CD4-positive, alpha-beta T cell (primary cell): ENCODE results near the gene TGFBR2. TPM values are rescaled to one million over a fixed set of nuclear protein-coding genes. Genes with fewer than 3 reads are reported as not detected.

Source experiments
- ATAC-seq: fragments of 200-7000 bp; cut with Tn5 transposase; one replicate; pipeline ENCODE4 v1.10.0; 2022; ENCODE audit warnings: mild to moderate bottlenecking; ENCODE audit not compliant: poor library complexity
- CTCF ChIA-PET: fragments of 350-600 bp; sonication (Branson Sonifier 250); formaldehyde crosslinking; loops from one replicate; lab custom pipeline; 2021; ENCODE audit warnings: antibody characterized with exemption, inconsistent platforms; lab: Charles Lee
- POLR2A ChIA-PET: fragments of 350-600 bp; sonication (Branson Sonifier 250); formaldehyde crosslinking; loops from one replicate; lab custom pipeline; 2021; ENCODE audit warnings: antibody characterized with exemption, inconsistent platforms; lab: Charles Lee
- DNase-seq, 14 experiments: peaks; one replicate each; pipeline ENCODE4 v3.0.0-alpha.2; 2013 to 2020; ENCODE audit warnings: mixed read lengths in 2 of 14
- H3K27ac ChIP-seq, 2 donors: one replicate each; pipeline versions ENCODE4 v1.5.1 to v1.7.0; 2013; ENCODE audit warnings: low read length in 2 of 2, low read depth in 1 of 2, mild to moderate bottlenecking in 1 of 2
- H3K27me3 ChIP-seq, 2 experiments: 1 replicate in 1 of 2; 2 replicates in 1 of 2; pipeline versions ENCODE4 v1.6.1 to v1.7.0; 2013; ENCODE audit warnings: low read length in 2 of 2, control low read depth in 1 of 2, mild to moderate bottlenecking in 1 of 2, moderate library complexity in 1 of 2; ENCODE audit not compliant: insufficient read depth in 2 of 2, control insufficient read depth in 1 of 2
- H3K36me3 ChIP-seq: one replicate; pipeline ENCODE4 v1.6.1; 2013; ENCODE audit warnings: low read length, control low read depth; ENCODE audit not compliant: insufficient read depth
- H3K4me1 ChIP-seq: one replicate; pipeline ENCODE4 v1.6.1; 2013; ENCODE audit warnings: low read length, control low read depth; ENCODE audit not compliant: insufficient read depth
- H3K4me3 ChIP-seq: one replicate; pipeline ENCODE4 v1.5.1; 2013; ENCODE audit warnings: mild to moderate bottlenecking, low read length, moderate library complexity
- H3K9me3 ChIP-seq, 2 experiments: 1 replicate in 1 of 2; 2 replicates in 1 of 2; pipeline versions ENCODE4 v1.6.1 to v1.7.0; 2013; ENCODE audit warnings: low read length in 2 of 2, mild to moderate bottlenecking in 2 of 2, control low read depth in 1 of 2, moderate library complexity in 1 of 2; ENCODE audit not compliant: control insufficient read depth in 1 of 2, insufficient read depth in 1 of 2
- H3K27ac Mint-ChIP-seq: one replicate; pipeline ENCODE4 v1.8.0; 2020; ENCODE audit warnings: mixed read lengths
- H3K27me3 Mint-ChIP-seq: one replicate; pipeline ENCODE4 v1.8.0; 2021; ENCODE audit warnings: mixed read lengths
- H3K36me3 Mint-ChIP-seq: one replicate; pipeline ENCODE4 v1.8.0; 2021; ENCODE audit warnings: low read depth, mixed read lengths
- H3K4me1 Mint-ChIP-seq: one replicate; pipeline ENCODE4 v1.8.0; 2021; ENCODE audit warnings: low read depth, mixed read lengths
- H3K4me3 Mint-ChIP-seq: one replicate; pipeline ENCODE4 v1.8.0; 2020; ENCODE audit warnings: mild to moderate bottlenecking, mixed read lengths
- H3K9me3 Mint-ChIP-seq: one replicate; pipeline ENCODE4 v1.8.0; 2020; ENCODE audit warnings: mixed read lengths
- intact Hi-C, 2 experiments: fragments of 100-400 bp; cut with DNase I in 1 of 2; cut with micrococcal nuclease in 1 of 2; formaldehyde crosslinking; loops; one replicate each; pipeline versions ENCODE4 v1.15.1 to v1.9.0; 2023 to 2025; cut with DNase I, micrococcal nuclease
- total RNA-seq, 174 experiments: library from RNA in 2 of 174; stranded (reverse) in 2 of 174; gene quantifications; one replicate each; pipeline ENCODE4 v1.2.3 and lab custom pipeline; 2021 to 2026
- TF ChIP-seq, protein P1 (sequence below): fragments of 200-600 bp; IDR thresholded peaks from one replicate; pipeline ENCODE4 v1.8.0; 2022; ENCODE audit warnings: antibody characterized with exemption, mild to moderate bottlenecking

Gene TGFBR2
- total RNA-seq, 2 experiments from 2014 or later, result 203 to 205 TPM

DNA sequence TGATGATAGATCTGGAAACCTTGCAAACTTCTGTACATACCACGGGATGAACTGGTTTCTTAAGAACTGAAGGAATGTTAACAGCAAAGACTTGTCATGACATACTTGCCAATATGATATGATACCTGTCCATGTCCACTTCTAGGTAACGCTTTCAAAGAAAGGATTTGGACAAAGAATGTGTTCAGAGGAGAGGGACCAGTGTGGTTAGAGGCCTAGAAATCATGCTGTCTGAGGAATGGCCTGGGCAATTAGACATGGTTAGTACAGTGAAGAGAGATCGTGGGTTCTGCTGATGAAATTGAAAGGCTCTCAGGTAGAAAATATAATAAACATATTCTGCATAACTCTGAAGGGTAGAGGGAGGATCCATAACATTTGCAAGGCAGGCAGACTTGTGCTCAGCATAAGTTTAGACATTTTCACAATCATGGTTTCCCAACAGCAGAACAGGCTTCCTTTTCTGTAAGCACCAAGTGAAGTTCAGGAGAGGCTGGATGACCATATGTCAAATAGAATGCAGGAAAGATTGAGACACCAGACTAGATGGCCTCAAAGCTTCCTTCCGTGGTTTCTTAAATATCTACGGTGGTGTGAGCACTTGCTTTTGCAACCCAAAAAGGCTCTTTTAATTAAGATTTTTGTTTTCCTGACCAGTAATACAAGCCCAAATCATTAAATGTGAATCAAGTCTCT lies 39.9 kb downstream of the TGFBR2 start:
- no peaks in the 10 kb centered on the region for H3K27me3 Mint-ChIP-seq
- ChIA-PET CTCF (interaction anchor here (1.1 to 1.2 kb wide), 2 partner anchors 9 to 12 kb away, joined by 3 read pairs; no protein-coding TSS in a partner anchor), POLR2A (interaction anchor here (1.2 to 18.3 kb wide), 6 partner anchors 10 to 38 kb away, joined by 3 to 297 read pairs (median 14); no protein-coding TSS in a partner anchor)
- no peaks in the 10 kb centered on the region for H3K9me3 Mint-ChIP-seq
- intact Hi-C loops, result loop anchor here in 1 of 2 experiments (5.0 kb wide), 1 partner anchor 36 kb away; no protein-coding TSS in a partner anchor
- H3K36me3 Mint-ChIP-seq, result peaks cover 84% of the 10 kb centered on the region
- Histone ChIP-seq H3K4me3 (no peak overlapping the region), H3K27me3 (no peaks in the 10 kb centered on the region), H3K36me3 (peaks cover 68% of the 10 kb centered on the region), H3K27ac (peak overlapping the region; percentile 30 to 58), H3K9me3 (no peaks in the 10 kb centered on the region), H3K4me1 (peaks cover 84% of the 10 kb centered on the region)
- TF ChIP-seq, protein P1, sequence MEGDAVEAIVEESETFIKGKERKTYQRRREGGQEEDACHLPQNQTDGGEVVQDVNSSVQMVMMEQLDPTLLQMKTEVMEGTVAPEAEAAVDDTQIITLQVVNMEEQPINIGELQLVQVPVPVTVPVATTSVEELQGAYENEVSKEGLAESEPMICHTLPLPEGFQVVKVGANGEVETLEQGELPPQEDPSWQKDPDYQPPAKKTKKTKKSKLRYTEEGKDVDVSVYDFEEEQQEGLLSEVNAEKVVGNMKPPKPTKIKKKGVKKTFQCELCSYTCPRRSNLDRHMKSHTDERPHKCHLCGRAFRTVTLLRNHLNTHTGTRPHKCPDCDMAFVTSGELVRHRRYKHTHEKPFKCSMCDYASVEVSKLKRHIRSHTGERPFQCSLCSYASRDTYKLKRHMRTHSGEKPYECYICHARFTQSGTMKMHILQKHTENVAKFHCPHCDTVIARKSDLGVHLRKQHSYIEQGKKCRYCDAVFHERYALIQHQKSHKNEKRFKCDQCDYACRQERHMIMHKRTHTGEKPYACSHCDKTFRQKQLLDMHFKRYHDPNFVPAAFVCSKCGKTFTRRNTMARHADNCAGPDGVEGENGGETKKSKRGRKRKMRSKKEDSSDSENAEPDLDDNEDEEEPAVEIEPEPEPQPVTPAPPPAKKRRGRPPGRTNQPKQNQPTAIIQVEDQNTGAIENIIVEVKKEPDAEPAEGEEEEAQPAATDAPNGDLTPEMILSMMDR, result no peak
- H3K4me3 Mint-ChIP-seq, result peak overlapping the region; percentile 52
- DNase-seq, result no peak
- H3K27ac Mint-ChIP-seq, result peak overlapping the region; percentile 96
- no peak for ATAC-seq
- H3K4me1 Mint-ChIP-seq, result peaks cover 99% of the 10 kb centered on the region

DNA sequence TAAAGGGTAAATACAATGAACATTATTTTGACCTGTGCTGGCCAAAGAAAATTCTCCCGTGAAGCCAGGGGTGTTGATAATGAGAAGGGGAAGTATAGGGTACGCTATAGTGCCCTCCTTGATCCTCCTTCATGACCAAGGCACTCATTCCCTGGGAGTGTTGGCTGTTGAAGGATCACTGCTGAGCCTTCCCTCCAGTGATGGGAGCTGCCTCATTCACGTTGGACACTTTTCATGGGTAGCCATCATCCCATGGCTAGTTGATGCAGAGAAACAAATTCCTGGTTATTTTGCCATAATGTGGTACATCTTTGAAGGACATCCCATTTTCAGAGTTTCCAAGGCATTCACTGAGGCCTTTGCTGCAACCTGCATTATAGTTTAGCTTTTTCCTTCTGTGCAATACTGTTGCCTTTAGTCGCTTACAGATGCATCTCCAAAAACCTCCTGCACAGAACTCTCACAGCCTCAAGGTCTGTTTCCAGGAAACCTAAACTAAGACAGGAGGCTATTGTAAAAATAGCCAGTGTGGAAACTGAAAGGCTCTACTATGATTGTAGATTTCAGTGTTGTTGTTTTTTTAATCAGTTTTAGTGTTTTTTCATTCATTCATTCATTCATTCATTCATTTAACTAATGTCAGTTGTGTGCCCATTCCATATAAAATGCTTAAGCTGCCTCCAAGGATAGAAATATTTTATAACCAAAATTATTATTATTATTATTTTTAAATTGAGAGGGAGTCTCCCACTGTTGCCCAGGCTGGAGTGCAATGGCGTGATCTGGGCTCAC lies 40.8 kb downstream of the TGFBR2 start:
- peak overlapping the region; percentile 24 to 58 for H3K27ac ChIP-seq

More for the DNA sequence above, 40.8 kb downstream of the TGFBR2 start:
- Mint-ChIP-seq H3K4me1 (peaks cover 99% of the 10 kb centered on the region), H3K27me3 (no peaks in the 10 kb centered on the region), H3K27ac (peak overlapping the region; percentile 96), H3K9me3 (no peaks in the 10 kb centered on the region), H3K36me3 (peaks cover 86% of the 10 kb centered on the region), H3K4me3 (peak overlapping the region; percentile 52)
- CTCF ChIA-PET, result interaction anchor here (1.1 to 1.3 kb wide), 3 partner anchors 8 to 18 kb away, joined by 3 to 5 read pairs (median 3); no protein-coding TSS in a partner anchor
- no peak overlapping the region for H3K4me3 ChIP-seq
- peaks cover 75% of the 10 kb centered on the region for H3K36me3 ChIP-seq
- H3K9me3 ChIP-seq, result no peaks in the 10 kb centered on the region
- ATAC-seq (no peak), DNase-seq (no peak)
- intact Hi-C loops, result loop anchor here in 1 of 2 experiments (5.0 kb wide), 1 partner anchor 35 kb away; no protein-coding TSS in a partner anchor
- TF ChIP-seq, protein P1, result no peak
- POLR2A ChIA-PET, result interaction anchor here (0.6 to 18.3 kb wide), 8 partner anchors 9 to 327 kb away, joined by 3 to 297 read pairs (median 7); no protein-coding TSS in a partner anchor
- H3K27me3 ChIP-seq, result no peaks in the 10 kb centered on the region
- H3K4me1 ChIP-seq, result peaks cover 80% of the 10 kb centered on the region
